D721Med (cell line): Measurements from ENCODE around the gene C1orf210.
A peak's percentile ranks its signal among the peaks of the same experiment; 100 is the strongest.

Experiments used
- DNase-seq: peaks from one replicate; pipeline ENCODE4 v3.0.0; 2011; ENCODE audit warnings: low spot score; ENCODE audit not compliant: insufficient read length
- FAIRE-seq: peaks from 2 replicates; lab custom pipeline; 2011; peaks lifted over from hg19 to GRCh38; lab: Jason Lieb, UNC
- TF ChIP-seq, protein P1 (sequence below): IDR thresholded peaks from 2 replicates; pipeline ENCODE4 v1.5.1; 2012; ENCODE audit warnings: mild to moderate bottlenecking, control low read depth; ENCODE audit not compliant: insufficient read depth; ENCODE audit errors: missing control alignments

Gene C1orf210

DNA sequence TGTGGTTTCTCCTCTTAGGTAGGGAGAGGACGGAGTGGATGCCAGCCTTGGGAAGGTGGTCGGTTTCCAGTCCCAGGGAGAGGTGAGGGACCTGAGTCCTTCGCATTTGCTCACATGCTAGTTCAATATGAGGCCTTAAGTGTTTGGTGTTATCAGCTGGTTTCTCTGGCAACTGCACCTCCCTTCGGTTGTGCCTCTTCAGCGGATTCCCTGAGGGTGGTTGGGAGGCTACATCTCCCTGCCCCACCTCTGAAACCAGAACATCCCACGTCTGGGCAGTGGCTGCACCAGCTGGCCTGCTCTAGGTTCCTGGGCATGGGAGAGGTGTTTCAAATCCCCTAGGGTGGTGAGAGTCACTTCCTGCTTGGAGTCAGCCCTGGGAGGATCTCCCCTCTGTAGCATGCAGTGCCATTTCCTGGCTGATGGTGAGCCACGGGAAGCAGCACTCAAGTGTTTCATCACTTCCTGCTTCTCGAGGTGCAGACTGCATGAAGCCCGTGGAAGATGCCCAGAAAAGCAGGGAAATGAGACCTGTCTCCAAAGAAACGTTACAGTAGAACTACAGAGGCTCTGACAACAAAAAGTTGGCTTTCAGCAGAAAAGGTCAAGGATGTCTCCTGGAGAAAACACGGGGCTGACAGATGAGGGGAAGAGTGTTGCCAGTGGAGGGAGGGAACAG, 11.1 kb downstream of the C1orf210 start:
- peak; percentile 3 for DNase-seq
- TF ChIP-seq, protein P1, sequence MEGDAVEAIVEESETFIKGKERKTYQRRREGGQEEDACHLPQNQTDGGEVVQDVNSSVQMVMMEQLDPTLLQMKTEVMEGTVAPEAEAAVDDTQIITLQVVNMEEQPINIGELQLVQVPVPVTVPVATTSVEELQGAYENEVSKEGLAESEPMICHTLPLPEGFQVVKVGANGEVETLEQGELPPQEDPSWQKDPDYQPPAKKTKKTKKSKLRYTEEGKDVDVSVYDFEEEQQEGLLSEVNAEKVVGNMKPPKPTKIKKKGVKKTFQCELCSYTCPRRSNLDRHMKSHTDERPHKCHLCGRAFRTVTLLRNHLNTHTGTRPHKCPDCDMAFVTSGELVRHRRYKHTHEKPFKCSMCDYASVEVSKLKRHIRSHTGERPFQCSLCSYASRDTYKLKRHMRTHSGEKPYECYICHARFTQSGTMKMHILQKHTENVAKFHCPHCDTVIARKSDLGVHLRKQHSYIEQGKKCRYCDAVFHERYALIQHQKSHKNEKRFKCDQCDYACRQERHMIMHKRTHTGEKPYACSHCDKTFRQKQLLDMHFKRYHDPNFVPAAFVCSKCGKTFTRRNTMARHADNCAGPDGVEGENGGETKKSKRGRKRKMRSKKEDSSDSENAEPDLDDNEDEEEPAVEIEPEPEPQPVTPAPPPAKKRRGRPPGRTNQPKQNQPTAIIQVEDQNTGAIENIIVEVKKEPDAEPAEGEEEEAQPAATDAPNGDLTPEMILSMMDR, result no peak
- FAIRE-seq, result no peak

DNA sequence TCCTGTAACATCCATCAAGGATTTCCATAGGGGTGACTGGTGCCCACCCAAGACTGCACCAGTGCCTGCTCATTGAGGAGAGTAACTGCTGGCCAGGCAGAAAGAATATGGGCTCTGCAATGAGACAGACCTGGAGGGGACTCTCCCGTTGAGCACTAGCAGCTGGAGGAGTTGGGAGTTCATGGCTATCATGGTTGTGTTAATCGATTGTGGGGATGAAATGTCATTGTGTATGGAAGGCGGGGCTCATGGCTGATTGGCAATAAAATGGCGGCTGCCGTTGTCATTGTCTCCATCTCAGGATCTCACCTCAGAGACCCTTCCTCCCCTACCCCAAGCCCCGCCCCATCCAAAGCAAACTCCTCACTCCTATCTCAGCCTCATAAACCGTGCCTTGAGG, 11.7 kb downstream of the C1orf210 start:
- DNase-seq, result peak; percentile 2
- no peak for FAIRE-seq
- TF ChIP-seq, protein P1, result no peak

DNA sequence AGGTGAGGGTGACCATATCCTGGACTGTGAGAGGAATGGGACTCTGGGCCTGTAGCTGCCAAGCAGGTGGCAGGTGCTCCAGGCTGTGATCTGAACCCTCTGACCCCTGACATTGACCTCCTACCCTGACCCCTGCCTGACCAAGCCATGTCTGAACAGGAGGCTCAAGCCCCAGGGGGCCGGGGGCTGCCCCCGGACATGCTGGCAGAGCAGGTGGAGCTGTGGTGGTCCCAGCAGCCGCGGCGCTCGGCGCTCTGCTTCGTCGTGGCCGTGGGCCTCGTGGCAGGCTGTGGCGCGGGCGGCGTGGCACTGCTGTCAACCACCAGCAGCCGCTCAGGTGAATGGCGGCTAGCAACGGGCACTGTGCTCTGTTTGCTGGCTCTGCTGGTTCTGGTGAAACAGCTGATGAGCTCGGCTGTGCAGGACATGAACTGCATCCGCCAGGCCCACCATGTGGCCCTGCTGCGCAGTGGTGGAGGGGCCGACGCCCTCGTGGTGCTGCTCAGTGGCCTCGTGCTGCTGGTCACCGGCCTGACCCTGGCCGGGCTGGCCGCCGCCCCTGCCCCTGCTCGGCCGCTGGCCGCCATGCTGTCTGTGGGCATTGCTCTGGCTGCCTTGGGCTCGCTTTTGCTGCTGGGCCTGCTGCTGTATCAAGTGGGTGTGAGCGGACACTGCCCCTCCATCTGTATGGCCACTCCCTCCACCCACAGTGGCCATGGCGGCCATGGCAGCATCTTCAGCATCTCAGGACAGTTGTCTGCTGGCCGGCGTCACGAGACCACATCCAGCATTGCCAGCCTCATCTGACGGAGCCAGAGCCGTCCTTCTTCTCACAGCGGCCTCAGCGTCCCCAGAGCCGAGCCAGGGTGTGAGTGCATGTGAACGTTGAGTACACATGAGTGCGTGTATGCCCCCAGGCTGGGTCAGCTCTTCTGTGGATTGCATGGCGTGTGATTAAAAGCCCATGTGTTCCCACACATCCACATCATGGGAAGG, 12.5 kb downstream of the C1orf210 start:
- FAIRE-seq, result no peak
- TF ChIP-seq, protein P1, result no peak
- DNase-seq, result peak; percentile 1

DNA sequence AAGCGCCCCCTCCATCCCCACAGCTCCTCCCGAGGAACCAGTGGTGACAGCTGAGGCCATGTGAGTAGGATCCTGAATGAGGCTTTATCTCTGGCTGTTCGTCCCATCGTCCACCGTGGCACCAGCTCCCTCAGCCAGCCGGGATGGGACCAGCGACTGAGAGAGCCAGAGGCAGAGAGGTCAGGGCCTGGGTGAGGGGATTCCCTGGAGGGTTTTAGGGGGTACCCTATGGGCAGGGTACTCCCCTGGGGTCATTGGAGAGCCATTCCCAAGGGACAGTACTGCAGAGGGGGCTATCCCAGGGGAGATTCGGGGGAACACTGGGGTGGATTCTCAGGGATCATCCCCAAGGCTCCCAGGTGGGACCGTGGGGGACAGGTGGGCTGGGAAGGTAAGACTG, 13.2 kb downstream of the C1orf210 start:
- DNase-seq, result no peak
- TF ChIP-seq, protein P1, result no peak
- FAIRE-seq, result no peak

DNA sequence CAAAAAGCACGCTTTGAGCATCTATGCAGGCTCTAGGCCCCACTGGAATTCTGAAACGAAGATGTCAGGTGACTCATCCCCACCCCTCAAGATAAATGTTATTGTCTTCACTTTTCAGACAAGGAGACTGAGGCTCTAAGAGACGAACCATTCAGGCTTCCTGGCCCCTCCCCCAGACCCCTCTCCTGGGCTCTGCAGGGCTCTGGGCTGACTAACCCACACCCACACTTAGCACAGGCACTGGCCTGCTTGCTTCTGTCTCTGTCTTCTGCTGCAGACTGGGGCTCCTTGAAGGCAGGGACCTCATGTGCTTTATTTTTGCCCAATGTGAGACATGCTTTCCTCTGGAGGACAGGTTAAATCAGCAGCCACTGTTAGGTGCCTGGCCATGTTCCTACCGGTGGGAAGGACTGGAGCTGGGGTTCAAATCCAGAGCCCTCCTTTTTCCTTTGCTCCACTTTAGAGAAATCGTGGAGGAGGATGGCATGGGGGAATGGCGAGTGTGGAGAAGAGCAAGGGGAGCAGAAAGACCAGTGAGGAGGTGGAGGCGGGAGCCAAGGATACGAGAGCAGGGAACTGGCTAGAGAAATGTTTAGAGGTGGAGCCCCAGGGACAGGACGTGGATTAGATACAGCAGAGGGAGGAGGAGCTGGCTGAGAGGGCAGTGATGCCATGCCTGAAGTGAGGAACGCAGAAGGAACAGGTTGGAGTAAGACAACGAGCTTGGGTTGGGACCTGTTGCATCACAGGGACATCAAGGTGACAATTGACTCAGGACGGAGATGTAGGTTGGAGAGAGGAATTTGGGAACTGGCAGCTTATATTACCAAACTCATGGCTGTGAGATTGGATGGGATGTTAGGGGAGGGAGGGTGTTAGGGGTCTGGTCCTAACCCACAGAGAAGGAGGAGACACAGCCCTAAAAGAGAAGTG, 13.9 kb downstream of the C1orf210 start:
- DNase-seq (no peak), FAIRE-seq (no peak)
- TF ChIP-seq, protein P1, result no peak

DNA sequence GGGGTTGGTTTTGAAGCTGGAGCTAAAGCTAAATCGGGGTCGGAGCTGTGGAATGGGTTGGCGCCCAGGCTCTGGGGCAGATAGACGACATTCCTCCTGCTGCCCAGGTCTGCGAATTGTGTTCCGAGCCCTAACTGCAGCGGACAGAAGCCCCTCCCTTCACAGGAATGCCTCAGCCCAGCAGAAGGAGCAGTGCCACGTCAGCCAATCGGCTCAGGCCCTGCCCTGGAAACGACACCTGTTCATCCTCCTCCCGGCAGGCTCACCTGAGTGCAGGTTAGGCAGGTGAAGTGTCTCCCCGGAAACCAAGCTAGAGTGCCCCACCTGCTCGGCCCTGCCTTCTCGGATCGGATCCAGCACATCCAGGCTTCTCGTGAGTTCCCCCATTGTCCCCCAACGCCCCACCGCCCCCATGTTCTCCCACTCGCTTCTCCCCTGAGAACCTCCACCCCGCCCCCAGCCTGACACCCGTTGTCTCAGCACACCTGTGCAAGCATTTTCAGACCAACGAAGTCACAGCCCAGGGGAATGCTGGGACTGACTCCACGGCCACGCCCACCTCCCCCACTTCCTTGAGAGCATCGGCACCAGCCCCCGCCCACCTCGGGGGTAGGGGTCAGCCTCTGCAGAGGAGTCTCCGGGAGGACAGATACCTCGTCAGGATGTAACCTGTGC, 14.8 kb downstream of the C1orf210 start:
- TF ChIP-seq, protein P1, result no peak
- FAIRE-seq (no peak), DNase-seq (no peak)
